Activated CD8-positive, alpha-beta memory T cell treated with anti-CD3 and anti-CD28 coated beads, Interleukin-2, amount 10 ng/mL, durations not matched to agents 7 days and 5 days (primary cell): Measurements from ENCODE around the gene TSNAXIP1. TPM values are rescaled to one million over a fixed set of nuclear protein-coding genes. Genes with fewer than 3 reads are reported as not detected.

Source experiments
- ATAC-seq: fragments of 150-1000 bp; cut with Tn5 transposase; one replicate; pipeline ENCODE4 v1.10.0; 2021; ENCODE audit warnings: moderate library complexity
- CTCF ChIA-PET: fragments of 350-600 bp; sonication (Branson Sonifier 250); formaldehyde crosslinking; loops from one replicate; lab custom pipeline; 2021; ENCODE audit warnings: antibody characterized with exemption; lab: Charles Lee
- DNase-seq: peaks from one replicate; pipeline ENCODE4 v3.0.0-alpha.2; 2020
- H3K27ac Mint-ChIP-seq: one replicate; pipeline ENCODE4 v1.8.0; 2021; ENCODE audit warnings: mild to moderate bottlenecking, mixed read lengths
- H3K27me3 Mint-ChIP-seq: one replicate; pipeline ENCODE4 v1.8.0; 2021; ENCODE audit warnings: mixed read lengths
- H3K36me3 Mint-ChIP-seq: one replicate; pipeline ENCODE4 v1.8.0; 2021; ENCODE audit warnings: mild to moderate bottlenecking, mixed read lengths
- H3K4me1 Mint-ChIP-seq: one replicate; pipeline ENCODE4 v1.8.0; 2021; ENCODE audit warnings: mixed read lengths
- H3K4me3 Mint-ChIP-seq: one replicate; pipeline ENCODE4 v1.8.0; 2021; ENCODE audit warnings: mild to moderate bottlenecking, moderate library complexity, mixed read lengths
- H3K9me3 Mint-ChIP-seq: one replicate; pipeline ENCODE4 v1.8.0; 2022; ENCODE audit warnings: low read depth, mixed read lengths
- total RNA-seq, 2 experiments: library from RNA; stranded (reverse); gene quantifications; one replicate each; pipeline ENCODE4 v1.2.3, GENCODE V29; 2021

TSNAXIP1 gene
- total RNA-seq, 2 experiments from 2014 or later: 0.12 to 0.45 TPM

DNA sequence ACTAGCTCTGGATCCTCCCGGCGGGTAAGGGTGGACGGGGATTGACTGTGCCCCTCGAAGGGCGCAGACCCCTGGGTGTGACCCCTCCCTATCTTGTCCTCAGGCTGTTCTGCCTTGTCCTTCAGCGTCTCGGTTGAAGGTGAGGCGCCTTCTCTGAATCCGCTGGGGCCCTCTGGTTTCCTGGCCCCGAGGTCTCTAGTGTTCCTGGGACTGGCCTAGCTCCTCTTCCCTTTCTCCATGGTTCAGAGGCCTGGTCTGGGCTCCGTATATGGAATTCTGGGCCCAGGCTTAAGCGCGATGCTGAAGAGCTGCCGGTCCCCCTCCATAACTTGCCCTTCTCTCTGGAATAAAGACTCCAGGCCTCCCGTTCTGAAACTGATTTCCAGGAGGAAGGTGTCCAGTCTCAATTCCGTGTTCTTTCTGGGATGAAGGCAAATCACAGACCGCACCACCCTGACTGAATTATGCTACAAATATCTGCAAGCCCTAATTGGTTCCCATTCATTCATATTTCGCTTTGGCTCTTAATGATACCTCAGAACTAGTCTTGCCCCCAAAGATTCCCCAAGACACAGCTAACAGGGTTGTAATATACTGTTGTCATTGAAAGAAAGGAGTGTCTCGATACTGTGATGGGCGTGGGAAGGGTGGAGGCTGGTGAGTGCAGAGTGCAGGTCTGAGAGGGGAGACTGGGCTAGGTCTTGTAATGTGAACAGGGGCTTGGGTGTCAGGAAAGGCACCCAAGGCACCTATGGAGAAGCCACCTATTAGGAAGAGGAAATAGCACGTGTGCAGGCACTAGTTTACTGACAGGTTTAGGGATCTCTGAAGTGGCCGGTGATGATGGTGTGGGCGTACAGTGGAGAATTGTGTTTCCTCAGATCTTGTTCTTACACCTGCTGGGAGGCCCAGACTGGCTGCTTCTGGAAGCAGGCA lies 67.0 kb downstream of the TSNAXIP1 start:
- DNase-seq: peak; percentile 46
- CTCF ChIA-PET: interaction anchor here (0.6 to 3.2 kb wide), 9 partner anchors 8 to 353 kb away, joined by 3 to 27 read pairs (median 5); partner anchors contain the start of genes DDX28, DUS2 and NRN1L
- H3K4me3 Mint-ChIP-seq: peak overlapping the region; percentile 80
- peaks cover 31% of the 10 kb centered on the region for H3K4me1 Mint-ChIP-seq
- H3K36me3 Mint-ChIP-seq: peaks cover 28% of the 10 kb centered on the region
- H3K27ac Mint-ChIP-seq: peak overlapping the region; percentile 90
- no peaks in the 10 kb centered on the region for H3K27me3 Mint-ChIP-seq
- H3K9me3 Mint-ChIP-seq: no peaks in the 10 kb centered on the region
- peak; percentile 29 for ATAC-seq

DNA sequence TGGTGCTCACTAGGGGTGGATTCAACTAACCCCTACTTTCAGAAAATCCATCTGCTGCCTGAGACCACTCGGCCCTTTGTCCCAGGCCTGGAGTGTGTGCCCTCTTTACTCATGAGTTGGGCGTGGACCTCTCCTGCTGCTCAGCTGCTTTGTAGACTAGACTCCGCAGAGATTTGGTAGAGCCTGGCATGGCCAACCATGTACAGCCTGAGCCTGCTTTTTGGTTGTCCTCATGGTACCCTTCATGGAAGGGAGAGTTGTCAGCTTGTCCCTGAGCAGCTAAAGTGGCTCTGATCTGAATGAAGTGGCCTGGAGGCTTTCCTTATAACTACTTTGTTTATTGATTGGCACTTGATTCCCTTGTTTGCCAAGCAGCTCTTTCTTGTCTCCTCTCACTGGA lies 67.7 kb downstream of the TSNAXIP1 start:
- H3K4me3 Mint-ChIP-seq: peak overlapping the region; percentile 80
- peaks cover 31% of the 10 kb centered on the region for H3K4me1 Mint-ChIP-seq
- CTCF ChIA-PET: interaction anchor here (1.2 to 3.2 kb wide), 6 partner anchors 9 to 59 kb away, joined by 3 to 27 read pairs (median 6); partner anchors contain the start of gene NRN1L
- H3K36me3 Mint-ChIP-seq: peaks cover 34% of the 10 kb centered on the region
- no peaks in the 10 kb centered on the region for H3K27me3 Mint-ChIP-seq
- peak overlapping the region; percentile 90 for H3K27ac Mint-ChIP-seq
- ATAC-seq (no peak), DNase-seq (no peak)
- no peaks in the 10 kb centered on the region for H3K9me3 Mint-ChIP-seq

DNA sequence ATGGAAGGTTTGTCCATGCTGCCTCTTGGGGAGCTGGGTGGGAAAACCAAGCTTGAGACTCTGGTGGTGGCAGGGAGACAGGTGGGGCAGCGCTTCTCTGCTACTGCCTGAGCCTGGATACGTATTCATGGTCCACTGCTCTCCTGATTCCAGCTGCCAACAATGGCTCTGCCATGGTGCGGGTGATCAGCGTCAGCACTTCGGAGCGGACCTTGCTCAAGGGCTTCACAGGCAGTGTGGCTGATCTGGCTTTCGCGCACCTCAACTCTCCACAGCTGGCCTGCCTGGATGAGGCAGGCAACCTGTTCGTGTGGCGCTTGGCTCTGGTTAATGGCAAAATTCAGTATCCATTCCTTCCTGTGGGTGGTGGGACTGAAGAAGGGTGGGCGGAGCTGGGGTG lies 70.4 kb downstream of the TSNAXIP1 start:
- Mint-ChIP-seq H3K9me3 (no peaks in the 10 kb centered on the region), H3K36me3 (peaks cover 33% of the 10 kb centered on the region), H3K4me3 (no peak overlapping the region), H3K27ac (no peak overlapping the region), H3K4me1 (peaks cover 31% of the 10 kb centered on the region), H3K27me3 (no peaks in the 10 kb centered on the region)
- CTCF ChIA-PET: interaction anchor here (0.5 to 1.1 kb wide), 2 partner anchors 51 to 233 kb away, joined by 3 to 5 read pairs; no protein-coding TSS in a partner anchor
- ATAC-seq (no peak), DNase-seq (no peak)

Other genes with a start within 250 kb of the TSNAXIP1 start
- 10 to 100 TPM; 74.0 to 81.8 TPM for gene CTCF, start 244.4 kb upstream of the TSNAXIP1 start, total RNA-seq
- gene CARMIL2, start 161.7 kb upstream of the TSNAXIP1 start, total RNA-seq: 100 to 1,000 TPM; 154 to 174 TPM
- 10 to 100 TPM; 49.7 to 58.1 TPM for gene ACD, start 146.6 kb upstream of the TSNAXIP1 start, total RNA-seq
- 10 to 100 TPM; 15.2 to 15.5 TPM for gene PARD6A, start 145.9 kb upstream of the TSNAXIP1 start, total RNA-seq
- 1 to 10 TPM; 6.2 to 8.0 TPM for gene ENKD1, start 140.1 kb upstream of the TSNAXIP1 start, total RNA-seq
- 1 to 10 TPM; 4.1 to 5.1 TPM for gene C16orf86, start 140.1 kb upstream of the TSNAXIP1 start, total RNA-seq
- 10 to 100 TPM; 15.1 to 15.8 TPM for gene GFOD2, start 87.6 kb upstream of the TSNAXIP1 start, total RNA-seq
- gene RANBP10, start 329 bp upstream of the TSNAXIP1 start, total RNA-seq: 10 to 100 TPM; 21.2 to 23.7 TPM
- 10 to 100 TPM; 47.9 to 52.7 TPM for gene THAP11, start 35.4 kb downstream of the TSNAXIP1 start, total RNA-seq
- gene NUTF2, start 40.0 kb downstream of the TSNAXIP1 start, total RNA-seq: 100 to 1,000 TPM; 114 to 137 TPM
- 10 to 100 TPM; 61.8 to 69.3 TPM for gene CENPT, start 40.8 kb downstream of the TSNAXIP1 start, total RNA-seq
- 100 to 1,000 TPM; 122 to 124 TPM for gene EDC4, start 66.2 kb downstream of the TSNAXIP1 start, total RNA-seq
- under 1 TPM; 0.45 to 0.99 TPM for gene NRN1L, start 78.0 kb downstream of the TSNAXIP1 start, total RNA-seq
- 10 to 100 TPM; 21.0 to 21.6 TPM for gene PSKH1, start 86.4 kb downstream of the TSNAXIP1 start, total RNA-seq
- 1 to 10 TPM; 5.0 to 6.7 TPM for gene CTRL, start 125.0 kb downstream of the TSNAXIP1 start, total RNA-seq
- gene PSMB10, start 130.0 kb downstream of the TSNAXIP1 start, total RNA-seq: 100 to 1,000 TPM; 250 to 296 TPM
- gene LCAT, start 137.2 kb downstream of the TSNAXIP1 start, total RNA-seq: 10 to 100 TPM; 15.6 to 22.7 TPM
- 10 to 100 TPM; 47.7 to 51.2 TPM for gene SLC12A4, start 161.7 kb downstream of the TSNAXIP1 start, total RNA-seq
- gene DPEP3, start 173.6 kb downstream of the TSNAXIP1 start, total RNA-seq: under 1 TPM in 1 of 2 experiments, not detected in 1; 0.28 TPM
- 1 to 10 TPM; 4.5 to 4.7 TPM for gene DPEP2, start 192.6 kb downstream of the TSNAXIP1 start, total RNA-seq
- not detected for gene DPEP2NB, start 209.0 kb downstream of the TSNAXIP1 start, total RNA-seq
- gene DDX28, start 216.3 kb downstream of the TSNAXIP1 start, total RNA-seq: 10 to 100 TPM; 14.8 to 20.8 TPM
- 10 to 100 TPM; 28.4 to 32.0 TPM for gene DUS2, start 216.4 kb downstream of the TSNAXIP1 start, total RNA-seq